Endodermal cell (in vitro differentiated cells): ENCODE data around the gene HORMAD1. TPM values are rescaled to one million over a fixed set of nuclear protein-coding genes. Genes with fewer than 3 reads are reported as not detected.
A peak's percentile ranks its signal among the peaks of the same experiment; 100 is the strongest.

Source experiments
- DNase-seq: peaks from one replicate; pipeline ENCODE4 v3.0.0-alpha.2; 2017
- H3K27ac ChIP-seq: 2 replicates; pipeline ENCODE4 v1.5.1; 2013; ENCODE audit warnings: mild to moderate bottlenecking, low read depth, low read length, moderate library complexity
- H3K27me3 ChIP-seq: 2 replicates; pipeline ENCODE4 v1.6.1; 2013; ENCODE audit warnings: mild to moderate bottlenecking, low read length, moderate library complexity; ENCODE audit not compliant: insufficient read depth, control insufficient read depth, poor library complexity, severe bottlenecking
- H3K36me3 ChIP-seq: 2 replicates; pipeline ENCODE4 v1.7.0; 2013; ENCODE audit warnings: mild to moderate bottlenecking, low read length, moderate library complexity; ENCODE audit not compliant: control insufficient read depth, insufficient read depth
- H3K4me1 ChIP-seq: one replicate; pipeline ENCODE4 v1.7.0; 2013; ENCODE audit warnings: low read length; ENCODE audit not compliant: control insufficient read depth, insufficient read depth
- H3K4me3 ChIP-seq: 2 replicates; pipeline ENCODE4 v1.5.1; 2013; ENCODE audit warnings: mild to moderate bottlenecking, low read length, moderate library complexity
- H3K9ac ChIP-seq: 2 replicates; pipeline ENCODE4 v1.6.1; 2013; ENCODE audit warnings: mild to moderate bottlenecking, low read length, moderate library complexity; ENCODE audit not compliant: poor library complexity, severe bottlenecking; ENCODE audit errors: extremely low read depth
- H3K9me3 ChIP-seq: 2 replicates; pipeline ENCODE4 v1.6.1; 2013; ENCODE audit warnings: mild to moderate bottlenecking, low read length, moderate library complexity; ENCODE audit not compliant: control insufficient read depth
- H3K27ac Mint-ChIP-seq: 2 replicates; pipeline ENCODE4 v1.8.0; 2020; ENCODE audit warnings: mixed read lengths
- H3K27me3 Mint-ChIP-seq: 2 replicates; pipeline ENCODE4 v1.8.0; 2021; ENCODE audit warnings: mild to moderate bottlenecking, mixed read lengths; ENCODE audit not compliant: insufficient read depth
- H3K36me3 Mint-ChIP-seq: 2 replicates; pipeline ENCODE4 v1.8.0; 2020; ENCODE audit warnings: low read depth, mixed read lengths
- H3K4me1 Mint-ChIP-seq: 2 replicates; pipeline ENCODE4 v1.8.0; 2020; ENCODE audit warnings: mixed read lengths
- H3K4me3 Mint-ChIP-seq: 2 replicates; pipeline ENCODE4 v1.8.0; 2020; ENCODE audit warnings: mild to moderate bottlenecking, moderate library complexity, mixed read lengths
- H3K9me3 Mint-ChIP-seq: 2 replicates; pipeline ENCODE4 v1.8.0; 2020; ENCODE audit warnings: mild to moderate bottlenecking, mixed read lengths
- CTCF ChIP-seq: fragments of 200-600 bp; sonication (generic); conservative IDR thresholded peaks from 2 replicates; pipeline ENCODE4 v1.5.0; 2021; ENCODE audit warnings: antibody characterized with exemption, mild to moderate bottlenecking
- WGBS, 2 experiments: methylation state at CpG; one replicate each; pipeline versions ENCODE4 v1.1.5 to v1.1.7; 2013; ENCODE audit warnings: missing lambda C conversion rate in 2 of 2, mixed read lengths in 1 of 2; ENCODE audit not compliant: insufficient coverage in 1 of 2, insufficient read length in 1 of 2; 5-methylcytosine and 5-hydroxymethylcytosine counted together
- total RNA-seq, 2 donors: library from RNA; stranded (reverse); fragmentation: NEBNext Ultra II Directional in 1 of 2; extraction: Animal tissue kit (Norgen Biotek cat#: 25700) in 1 of 2; gene quantifications; 2 replicates in 1 of 2; 3 replicates in 1 of 2; pipeline ENCODE4 v1.2.1, GENCODE V29; 2021

The HORMAD1 gene
- total RNA-seq, 2 donors from 2014 or later, result not detected

GRCh38 chr1:150678988-150679387, 41.7 kb downstream of the HORMAD1 start:
- H3K4me3 ChIP-seq, result no peak overlapping the region
- H3K27me3 ChIP-seq, result no peaks in the 10 kb centered on the region
- peaks cover 3% of the 10 kb centered on the region for H3K4me1 Mint-ChIP-seq
- 91% methylated on average over 1 of the region's 1 CpG; no CpG with 5 or more reads in 1 of the 2 experiments for WGBS, 2 experiments
- H3K9ac ChIP-seq, result no peak overlapping the region
- no peak overlapping the region for H3K4me3 Mint-ChIP-seq
- no peak for TF ChIP-seq CTCF
- no peaks in the 10 kb centered on the region for H3K27me3 Mint-ChIP-seq
- H3K27ac ChIP-seq, result no peak overlapping the region
- H3K27ac Mint-ChIP-seq, result no peak overlapping the region
- H3K9me3 Mint-ChIP-seq, result no peaks in the 10 kb centered on the region
- peaks cover 44% of the 10 kb centered on the region for H3K36me3 Mint-ChIP-seq
- DNase-seq, result no peak
- H3K36me3 ChIP-seq, result peaks cover 33% of the 10 kb centered on the region
- H3K4me1 ChIP-seq, result no peaks in the 10 kb centered on the region
- H3K9me3 ChIP-seq, result no peaks in the 10 kb centered on the region

GRCh38 chr1:150674881-150675280, 45.8 kb downstream of the HORMAD1 start:
- no peak overlapping the region for H3K27ac ChIP-seq
- 85 to 92% methylated on average over 2 to 4 of the region's 4 CpGs for WGBS, 2 experiments

GRCh38 chr1:150663321-150663720, 57.4 kb downstream of the HORMAD1 start:
- H3K9me3 ChIP-seq, result peaks cover 33% of the 10 kb centered on the region
- peak overlapping the region; percentile 56 for H3K27ac Mint-ChIP-seq
- 90 to 95% methylated on average over 6 to 7 of the region's 7 CpGs for WGBS, 2 experiments
- H3K4me3 ChIP-seq, result no peak overlapping the region
- TF ChIP-seq CTCF, result no peak
- H3K36me3 ChIP-seq, result peaks cover 64% of the 10 kb centered on the region
- H3K27me3 ChIP-seq, result no peaks in the 10 kb centered on the region
- H3K4me3 Mint-ChIP-seq, result no peak overlapping the region
- peaks cover 72% of the 10 kb centered on the region for H3K36me3 Mint-ChIP-seq
- no peak for DNase-seq
- H3K4me1 Mint-ChIP-seq, result no peaks in the 10 kb centered on the region
- H3K9me3 Mint-ChIP-seq, result peaks cover 23% of the 10 kb centered on the region
- no peaks in the 10 kb centered on the region for H3K4me1 ChIP-seq
- no peaks in the 10 kb centered on the region for H3K27me3 Mint-ChIP-seq
- H3K9ac ChIP-seq, result no peak overlapping the region
- H3K27ac ChIP-seq, result no peak overlapping the region

More at GRCh38 chr1:150674881-150675280, 45.8 kb downstream of the HORMAD1 start:
- Mint-ChIP-seq H3K4me1 (no peaks in the 10 kb centered on the region), H3K9me3 (no peaks in the 10 kb centered on the region), H3K27me3 (no peaks in the 10 kb centered on the region), H3K36me3 (peaks cover 48% of the 10 kb centered on the region), H3K27ac (no peak overlapping the region), H3K4me3 (no peak overlapping the region)
- no peak overlapping the region for H3K4me3 ChIP-seq
- H3K36me3 ChIP-seq, result peaks cover 9% of the 10 kb centered on the region
- TF ChIP-seq CTCF, result no peak
- no peaks in the 10 kb centered on the region for H3K4me1 ChIP-seq
- no peaks in the 10 kb centered on the region for H3K27me3 ChIP-seq
- no peaks in the 10 kb centered on the region for H3K9me3 ChIP-seq
- DNase-seq, result no peak
- H3K9ac ChIP-seq, result no peak overlapping the region
